HepG2 (cell line): ENCODE measurements around the gene FUT8. TPM values are rescaled to one million over a fixed set of nuclear protein-coding genes. Genes with fewer than 3 reads are reported as not detected.

Experiments used
- ATAC-seq: fragments of 200-7000 bp; cut with Tn5 transposase; 3 replicates; pipeline ENCODE4 v1.9.1; 2020; ENCODE audit warnings: mild to moderate bottlenecking, moderate library complexity
- BruUV-seq: library from RNA; stranded (reverse); fragments of 400-500 nt; replicated peaks from 2 replicates; lab custom pipeline; 2021; lab: Mats Ljungman, UMichigan
- CTCF ChIA-PET: fragments of 300-600 bp; formaldehyde crosslinking; extraction: SDS; loops from one replicate; lab custom pipeline; 2021; ENCODE audit warnings: low total read pairs, inconsistent platforms, low intra/inter-chr PET ratio; lab: Yijun Ruan, JAX
- POLR2A ChIA-PET: fragments of 350-600 bp; sonication (Branson Sonifier 250); formaldehyde crosslinking; loops from one replicate; lab custom pipeline; 2020; ENCODE audit warnings: antibody characterized with exemption, inconsistent platforms; lab: Yijun Ruan, JAX
- DNase-seq: peaks from one replicate; pipeline ENCODE4 v3.0.0-alpha.2; 2015; ENCODE audit warnings: low spot score
- FAIRE-seq: peaks from 3 replicates; lab custom pipeline; 2011; peaks lifted over from hg19 to GRCh38; lab: Jason Lieb, UNC
- H2AFZ ChIP-seq: one replicate; pipeline ENCODE4 v1.6.1; 2011; ENCODE audit warnings: low read length, inconsistent platforms
- H3K27ac ChIP-seq: fragments of 300-600 bp; 3 replicates; pipeline ENCODE4 v1.8.0; 2011; ENCODE audit warnings: mixed run types, mild to moderate bottlenecking, mixed read lengths, low read length, inconsistent platforms; ENCODE audit not compliant: insufficient read depth; ENCODE audit errors: extremely low read length
- H3K27me3 ChIP-seq, 2 experiments: fragments of 200-600 bp in 1 of 2; 2 replicates in 1 of 2; 3 replicates in 1 of 2; pipeline versions ENCODE4 v1.6.0 to v1.8.0; 2011; ENCODE audit warnings: low read length in 2 of 2, mild to moderate bottlenecking in 2 of 2, moderate library complexity in 2 of 2, inconsistent platforms in 1 of 2; ENCODE audit not compliant: insufficient read depth in 2 of 2, control insufficient read depth in 1 of 2
- H3K36me3 ChIP-seq, 2 experiments: fragments of 200-600 bp in 1 of 2; replicated peaks in 1 of 2; 2 replicates in 1 of 2; 3 replicates in 1 of 2; pipeline versions ENCODE4 v1.5.1 to v1.8.0; 2011; ENCODE audit warnings: low read length in 2 of 2, inconsistent platforms in 1 of 2; ENCODE audit not compliant: insufficient read depth in 2 of 2, control insufficient read depth in 1 of 2
- H3K4me1 ChIP-seq: 2 replicates; pipeline ENCODE4 v1.5.1; 2012; ENCODE audit warnings: low read length, inconsistent platforms; ENCODE audit not compliant: insufficient read depth
- H3K4me2 ChIP-seq: 2 replicates; pipeline ENCODE4 v1.6.0; 2011; ENCODE audit warnings: low read depth, low read length, inconsistent platforms
- H3K4me3 ChIP-seq, 3 experiments: fragments of 200-600 bp in 1 of 3; sonication (generic), shearing (Covaris generic) in 1 of 3; replicated peaks in 1 of 3; 2 replicates each; pipeline ENCODE4 v1.5.1; 2011 to 2016; ENCODE audit warnings: low read length in 3 of 3, inconsistent platforms in 2 of 3, low read depth in 2 of 3, mild to moderate bottlenecking in 2 of 3, control low read depth in 1 of 3, mixed read lengths in 1 of 3; ENCODE audit not compliant: insufficient read depth in 1 of 3
- H3K79me2 ChIP-seq: one replicate; pipeline ENCODE4 v1.6.1; 2011; ENCODE audit warnings: low read length, inconsistent platforms; ENCODE audit not compliant: insufficient read depth
- H3K9ac ChIP-seq: 2 replicates; pipeline ENCODE4 v1.6.0; 2011; ENCODE audit warnings: mild to moderate bottlenecking, low read depth, low read length, inconsistent platforms; ENCODE audit not compliant: insufficient read depth
- H3K9me3 ChIP-seq: 2 replicates; pipeline ENCODE4 v1.5.1; 2012; ENCODE audit warnings: mild to moderate bottlenecking, low read length
- H4K20me1 ChIP-seq: 2 replicates; pipeline ENCODE4 v1.6.0; 2011; ENCODE audit warnings: inconsistent platforms, mild to moderate bottlenecking, low read length, moderate library complexity; ENCODE audit not compliant: insufficient read depth
- HNRNPH1 ChIP-seq: fragments of 200-400 bp; formaldehyde crosslinking; optimal IDR thresholded peaks from 2 replicates; pipeline ENCODE3; 2017; ENCODE audit warnings: mild to moderate bottlenecking, low read depth, low read length
- RFXAP ChIP-seq: sonication (generic); formaldehyde crosslinking; IDR thresholded peaks from 2 replicates; pipeline ENCODE4 v1.4.0; 2020; ENCODE audit warnings: missing genetic modification reagents, borderline replicate concordance
- TSC22D2 ChIP-seq: sonication (generic); formaldehyde crosslinking; IDR thresholded peaks from 2 replicates; pipeline ENCODE4 v1.5.1; 2020; ENCODE audit warnings: missing genetic modification reagents, mild to moderate bottlenecking, borderline replicate concordance
- ZBTB8A ChIP-seq: sonication (generic); formaldehyde crosslinking; IDR thresholded peaks from 2 replicates; pipeline ENCODE4 v1.4.0; 2020; ENCODE audit warnings: mild to moderate bottlenecking, low read depth, missing genetic modification reagents, borderline replicate concordance
- ZNF12 ChIP-seq: sonication (generic); formaldehyde crosslinking; IDR thresholded peaks from 2 replicates; pipeline ENCODE4 v1.5.0; 2020; ENCODE audit warnings: missing genetic modification reagents
- ZNF230 ChIP-seq: sonication (generic); formaldehyde crosslinking; IDR thresholded peaks from 2 replicates; pipeline ENCODE4 v1.4.0; 2020; ENCODE audit warnings: mild to moderate bottlenecking, missing genetic modification reagents
- ZNF335 ChIP-seq: sonication (generic); formaldehyde crosslinking; IDR thresholded peaks from 2 replicates; pipeline ENCODE4 v1.4.0; 2020; ENCODE audit warnings: missing genetic modification reagents
- WGBS: methylation state at CpG from one replicate; pipeline ENCODE4 v1.1.6; 2017; ENCODE audit warnings: low lambda C conversion rate; 5-methylcytosine and 5-hydroxymethylcytosine counted together
- in situ Hi-C: cut with HindIII; loops from 2 replicates; pipeline ENCODE4 v1.10.0; 2017; ENCODE audit warnings: low pct_unique_long_range_greater_than_20kb; ENCODE audit not compliant: extremely low pct_ligation_motif_present
- intact Hi-C: fragments of 100-400 bp; cut with micrococcal nuclease; formaldehyde crosslinking; loops from one replicate; pipeline ENCODE4 v1.10.0; 2022; ENCODE audit not compliant: unreplicated experiment
- polyA plus RNA-seq, 8 experiments: library from polyadenylated mRNA; depleted of rRNA in 3 of 8; stranded (reverse) in 7 of 8; unstranded in 1 of 8; fragments of >200 nt; fragmentation: Illumina TruSeq in 4 of 8; extraction: Trizol in 4 of 8; gene quantifications; 2 replicates each; pipeline versions ENCODE4 v1.2.1 to v1.2.3, GENCODE V29; 2011 to 2016; ENCODE audit warnings: low read depth in 4 of 8, missing spikeins in 1 of 8, mixed read lengths in 1 of 8; ENCODE audit not compliant: insufficient read depth in 1 of 8
- total RNA-seq, 5 experiments: library from RNA; depleted of rRNA; stranded (reverse); fragments of >200 nt; fragmentation: Illumina TruSeq; extraction: Trizol; gene quantifications; 2 replicates each; pipeline ENCODE4 v1.2.3, GENCODE V29; 2016; ENCODE audit warnings: low read depth in 1 of 5

Gene FUT8
- total and polyA plus RNA-seq, 2 of the 13 experiments (the other 11 are each of a cell fraction or from before 2014, with no cell fraction given), result 9.3 to 17.5 TPM

DNA sequence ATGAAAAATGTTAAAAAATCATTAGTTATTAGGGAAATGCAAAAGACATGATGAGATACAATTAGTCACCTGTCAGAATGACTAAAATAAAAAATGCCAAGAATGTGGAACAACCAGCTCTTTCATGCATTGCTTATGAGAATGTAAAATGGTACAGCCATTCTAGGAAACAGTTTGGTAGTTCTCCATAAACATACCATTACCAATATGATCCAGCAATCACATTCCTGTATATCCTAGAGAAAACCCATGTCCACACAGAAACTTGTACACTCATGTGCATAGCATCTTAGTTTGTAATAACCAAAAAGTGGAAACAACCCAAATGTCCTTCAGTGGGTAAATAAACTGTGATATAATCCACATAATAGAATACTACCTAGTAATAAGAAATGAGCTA, 245.7 kb downstream of the FUT8 start:
- H3K4me1 ChIP-seq, result no peaks in the 10 kb centered on the region
- in situ Hi-C loops, result no loop called here
- no peak overlapping the region for H2AFZ ChIP-seq
- H3K27ac ChIP-seq, result no peak overlapping the region
- intact Hi-C loops, result no loop called here
- no peaks in the 10 kb centered on the region for H3K79me2 ChIP-seq
- no peak overlapping the region for H3K4me2 ChIP-seq
- POLR2A ChIA-PET, result no interaction called here
- no peaks in the 10 kb centered on the region for H3K36me3 ChIP-seq
- FAIRE-seq (no peak), DNase-seq (no peak), ATAC-seq (no peak)
- H3K9me3 ChIP-seq, result no peaks in the 10 kb centered on the region
- H3K9ac ChIP-seq, result no peak overlapping the region
- H3K27me3 ChIP-seq, result no peaks in the 10 kb centered on the region
- no peak overlapping the region for H3K4me3 ChIP-seq
- CTCF ChIA-PET, result no interaction called here
- no peaks in the 10 kb centered on the region for H4K20me1 ChIP-seq
- BruUV-seq, result no TSS peak
- TF ChIP-seq ZNF12 (CRISPR knock-in tag), result no peak
- no peak for TF ChIP-seq HNRNPH1
- no peak for TF ChIP-seq RFXAP (CRISPR knock-in tag)

DNA sequence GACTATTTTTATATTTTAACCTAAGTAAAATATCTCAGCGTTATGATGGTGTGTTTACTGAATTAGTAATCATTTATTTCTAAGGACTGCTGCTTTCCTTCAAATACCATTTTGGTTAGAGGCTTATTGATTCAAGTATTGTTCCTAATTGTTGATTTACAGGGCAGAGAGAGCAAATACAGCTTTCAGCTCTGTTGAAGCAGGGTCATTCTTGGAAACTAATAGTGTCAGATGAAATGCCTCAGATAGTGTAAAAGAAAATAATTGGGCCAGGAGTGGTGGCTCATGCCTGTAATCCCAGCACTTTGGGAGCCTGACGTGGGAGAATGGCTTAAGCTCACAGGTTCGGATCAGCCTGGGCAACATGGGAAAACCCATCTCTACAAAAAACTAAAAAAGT, 249.3 kb downstream of the FUT8 start:
- no peak for FAIRE-seq
- ATAC-seq, result no peak
- DNase-seq, result no peak
- no peak overlapping the region for H3K4me2 ChIP-seq
- no peak overlapping the region for H3K9ac ChIP-seq
- CTCF ChIA-PET, result no interaction called here
- H3K27me3 ChIP-seq, result no peaks in the 10 kb centered on the region
- intact Hi-C loops, result no loop called here
- TF ChIP-seq ZNF230 (CRISPR knock-in tag) (no peak), ZBTB8A (CRISPR knock-in tag) (no peak), ZNF335 (CRISPR knock-in tag) (no peak), TSC22D2 (CRISPR knock-in tag) (no peak)
- H4K20me1 ChIP-seq, result no peaks in the 10 kb centered on the region
- POLR2A ChIA-PET, result no interaction called here
- H3K9me3 ChIP-seq, result no peaks in the 10 kb centered on the region
- no TSS peak for BruUV-seq
- H3K79me2 ChIP-seq, result no peaks in the 10 kb centered on the region
- no peak overlapping the region for H3K27ac ChIP-seq
- WGBS, result 86% methylated on average over 3 of the region's 3 CpGs
- no peak overlapping the region for H3K4me3 ChIP-seq
- no peak overlapping the region for H2AFZ ChIP-seq
- H3K36me3 ChIP-seq, result no peaks in the 10 kb centered on the region
- no peaks in the 10 kb centered on the region for H3K4me1 ChIP-seq
- in situ Hi-C loops, result no loop called here
